GM19099 (cell line): ENCODE results near the gene EMC10.

Source experiments
- POLR2A ChIP-seq: IDR thresholded peaks from 3 replicates; pipeline ENCODE4 v1.6.1; 2011; ENCODE audit warnings: low read depth; ENCODE audit not compliant: insufficient read length; ENCODE audit errors: extremely low read depth

EMC10 gene

GRCh38 chr19:50476224-50476906, at the start of gene EMC10, which contains the start of gene GARIN5A:
Gene EMC10, plus strand, starts transcription at chr19:50476507. Its CDS starts 38 bp downstream, at chr19:50476545.
Gene GARIN5A, minus strand, starts transcription at chr19:50476848. Its CDS starts 460 bp downstream, at chr19:50476388.
- peak; percentile 99 for TF ChIP-seq POLR2A

- TF ChIP-seq POLR2A, result no peak
Observed at GRCh38 chr19:50427318-50427925, 48.9 kb upstream of the EMC10 start.

DNA sequence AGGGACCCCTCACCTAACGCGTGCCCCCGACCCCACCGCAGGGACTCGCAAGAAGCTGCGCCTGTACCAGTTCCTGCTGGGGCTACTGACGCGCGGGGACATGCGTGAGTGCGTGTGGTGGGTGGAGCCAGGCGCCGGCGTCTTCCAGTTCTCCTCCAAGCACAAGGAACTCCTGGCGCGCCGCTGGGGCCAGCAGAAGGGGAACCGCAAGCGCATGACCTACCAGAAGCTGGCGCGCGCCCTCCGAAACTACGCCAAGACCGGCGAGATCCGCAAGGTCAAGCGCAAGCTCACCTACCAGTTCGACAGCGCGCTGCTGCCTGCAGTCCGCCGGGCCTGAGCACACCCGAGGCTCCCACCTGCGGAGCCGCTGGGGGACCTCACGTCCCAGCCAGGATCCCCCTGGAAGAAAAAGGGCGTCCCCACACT, 48.3 kb upstream of the EMC10 start:
- peak; percentile 27 for TF ChIP-seq POLR2A

GRCh38 chr19:50428772-50429463, 47.4 kb upstream of the EMC10 start:
- no peak for TF ChIP-seq POLR2A

GRCh38 chr19:50430888-50431342, 45.4 kb upstream of the EMC10 start:
- no peak for TF ChIP-seq POLR2A

DNA sequence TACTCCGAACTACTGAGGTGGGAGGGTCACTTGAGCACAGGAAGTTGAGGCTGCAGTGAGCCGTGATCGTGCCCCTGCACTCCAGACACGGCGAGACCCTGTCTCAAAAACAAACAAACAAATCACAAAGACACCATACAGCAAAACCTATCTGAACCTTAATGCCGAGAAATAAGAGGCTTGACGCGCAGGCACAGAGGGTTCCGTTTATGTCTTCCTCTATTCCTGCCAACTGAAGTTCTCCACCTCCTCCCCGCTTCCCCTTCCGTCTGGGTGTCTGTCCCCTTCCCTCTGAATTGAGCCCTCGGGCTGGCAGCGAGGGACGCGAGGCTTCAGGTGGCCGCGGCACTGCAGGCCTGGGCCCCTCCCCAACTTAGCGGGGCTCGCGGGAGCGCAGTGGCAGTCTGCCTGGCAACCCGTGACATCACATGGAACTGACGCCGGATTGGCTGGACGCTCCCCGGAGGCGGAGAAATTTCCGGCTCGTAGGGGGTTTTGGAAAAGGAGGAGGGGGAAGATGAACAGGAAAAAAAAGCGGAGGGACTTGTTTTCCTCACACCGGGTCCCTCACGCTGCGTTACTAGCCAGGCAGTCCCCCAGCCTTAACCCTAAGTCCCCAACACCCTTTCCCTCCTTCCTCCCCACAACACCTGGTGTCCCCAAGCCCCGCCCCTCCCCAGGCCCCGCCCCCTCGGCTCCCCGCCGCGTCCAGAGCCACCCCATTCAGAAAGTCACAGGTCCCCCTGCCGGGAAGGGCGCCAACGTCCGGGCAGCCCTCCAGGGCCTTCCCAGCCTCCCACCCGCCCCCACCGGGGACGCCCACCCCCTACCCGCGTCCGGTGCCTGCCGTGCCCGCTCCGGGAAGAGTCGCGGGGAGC, 44.7 kb upstream of the EMC10 start:
- TF ChIP-seq POLR2A, result peak; percentile 53

DNA sequence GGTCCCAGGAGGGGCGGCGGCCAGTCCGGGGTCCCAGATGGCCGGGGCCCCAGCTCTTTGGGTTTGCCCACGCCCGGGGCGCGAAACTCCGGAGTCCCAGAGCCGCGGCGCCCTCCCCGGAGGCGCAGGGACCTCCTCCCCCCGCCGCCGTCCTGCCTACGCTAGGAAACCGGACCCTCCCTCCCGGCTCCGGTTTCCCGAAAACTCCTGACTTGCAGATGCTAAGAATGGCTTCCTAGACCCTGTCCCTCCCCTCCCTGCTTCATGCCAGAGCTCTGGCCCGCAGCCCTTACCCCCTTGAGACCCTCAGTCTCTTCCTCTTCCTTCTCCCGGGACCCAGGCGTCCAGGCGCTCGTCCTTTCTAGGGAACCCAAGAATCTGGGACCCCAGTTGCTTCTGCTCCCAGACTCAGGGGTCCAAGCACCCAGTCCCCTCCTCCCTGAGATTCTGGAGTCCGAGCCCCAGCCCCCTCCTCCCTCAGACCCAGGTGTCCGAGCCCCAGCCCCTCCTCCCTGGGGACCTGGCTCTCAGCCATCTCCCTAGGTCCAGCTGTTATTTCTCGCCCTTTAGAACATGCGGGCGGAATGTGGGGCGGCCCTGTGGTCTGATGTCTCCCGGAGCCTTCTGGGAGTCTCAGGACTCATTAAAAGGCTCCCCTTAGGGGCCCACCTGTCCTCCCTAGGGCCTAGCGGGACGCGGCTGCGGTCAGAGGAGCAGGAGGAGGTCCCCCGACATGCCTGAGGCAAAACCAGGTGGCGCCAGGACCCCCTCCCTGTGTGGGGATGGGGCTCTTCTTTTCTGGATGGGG, 43.9 kb upstream of the EMC10 start, which contains the start of gene MYBPC2:
TSS of gene MYBPC2 (plus strand) at position 672 of the 808 bp plus-strand sequence. CDS start at position 734, 62 bp downstream.
- TF ChIP-seq POLR2A, result no peak

GRCh38 chr19:50433201-50434180, 42.8 kb upstream of the EMC10 start:
- no peak for TF ChIP-seq POLR2A

DNA sequence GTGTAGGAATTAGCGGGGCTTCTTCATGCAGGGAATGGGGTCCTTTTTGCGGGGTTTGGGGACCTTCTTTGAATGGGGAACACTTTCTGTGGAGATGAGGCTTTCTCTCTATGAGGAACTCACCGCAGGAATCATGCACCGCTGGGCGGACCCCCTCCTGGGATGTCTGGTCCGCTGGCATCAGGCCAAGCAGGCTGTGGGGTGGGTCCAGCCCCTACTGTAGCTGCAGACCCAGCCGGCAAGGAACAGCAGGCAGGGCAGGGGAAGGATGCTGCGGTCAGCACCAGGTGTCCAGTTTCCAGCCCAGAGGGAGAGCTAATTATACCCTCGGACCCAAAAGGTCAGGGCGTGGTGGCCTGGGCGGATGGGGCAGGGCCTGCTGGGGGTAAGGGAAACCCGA, 41.8 kb upstream of the EMC10 start:
- no peak for TF ChIP-seq POLR2A

- no peak for TF ChIP-seq POLR2A
Observed at GRCh38 chr19:50435221-50435620, 41.1 kb upstream of the EMC10 start.

DNA sequence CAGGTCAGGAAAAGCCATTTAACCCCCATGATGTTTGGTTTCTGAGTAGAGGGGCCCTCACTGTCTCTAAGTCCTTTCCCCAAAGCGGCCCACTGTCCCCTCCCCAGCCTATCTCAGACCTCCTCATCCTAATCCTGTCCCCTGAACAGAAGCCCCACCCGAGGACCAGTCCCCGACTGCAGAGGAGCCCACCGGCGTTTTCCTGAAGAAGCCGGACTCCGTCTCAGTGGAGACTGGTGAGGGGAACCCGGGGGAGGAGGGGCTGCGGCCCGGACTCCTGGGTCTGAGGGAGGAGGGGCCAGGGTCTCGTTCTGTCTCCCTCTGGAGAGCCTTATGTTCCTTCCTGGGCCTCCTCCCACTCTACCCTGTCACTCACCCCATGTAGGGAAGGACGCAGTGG, 40.7 kb upstream of the EMC10 start:
- TF ChIP-seq POLR2A, result no peak

DNA sequence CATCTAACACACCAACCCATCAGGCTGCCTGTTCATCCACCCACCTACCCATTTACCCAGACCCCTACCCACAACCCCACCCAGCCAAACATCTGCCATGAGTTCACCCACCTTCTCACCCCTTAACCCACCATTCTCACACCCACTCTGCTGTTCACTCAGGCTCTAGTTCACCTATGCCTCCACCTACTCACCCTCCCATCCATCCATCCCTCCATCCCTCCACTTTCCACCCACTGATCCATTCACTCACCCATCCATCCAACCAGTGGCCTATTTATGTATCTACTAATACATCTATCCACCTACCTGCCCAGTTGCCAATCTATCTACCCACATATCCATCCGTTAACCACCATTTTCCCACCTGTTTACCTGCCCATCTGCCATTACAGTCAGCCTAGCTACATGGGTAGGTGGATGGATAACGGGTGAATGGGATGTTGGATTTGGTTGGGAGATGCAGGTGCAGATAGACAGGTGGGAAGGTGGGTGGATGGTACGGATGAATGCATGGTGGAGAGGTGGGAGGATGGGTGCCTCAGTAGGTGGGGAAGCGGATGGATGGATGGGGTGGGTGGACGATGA, 38.4 kb upstream of the EMC10 start:
- TF ChIP-seq POLR2A, result no peak

- TF ChIP-seq POLR2A, result no peak
Observed at GRCh38 chr19:50444059-50444458, 32.2 kb upstream of the EMC10 start.

GRCh38 chr19:50447053-50447452, 29.3 kb upstream of the EMC10 start:
- no peak for TF ChIP-seq POLR2A
